HG02970 (cell line): Measurements from ENCODE around the gene FBLN7.

Experiments
- ATAC-seq: cut with Tn5 transposase; IDR thresholded peaks from one replicate; pipeline ENCODE4 v1.9.1; 2021; ENCODE audit warnings: mild to moderate bottlenecking, moderate library complexity, moderate number of reproducible peaks; ENCODE audit not compliant: unreplicated experiment, low FRiP score

FBLN7 gene

DNA sequence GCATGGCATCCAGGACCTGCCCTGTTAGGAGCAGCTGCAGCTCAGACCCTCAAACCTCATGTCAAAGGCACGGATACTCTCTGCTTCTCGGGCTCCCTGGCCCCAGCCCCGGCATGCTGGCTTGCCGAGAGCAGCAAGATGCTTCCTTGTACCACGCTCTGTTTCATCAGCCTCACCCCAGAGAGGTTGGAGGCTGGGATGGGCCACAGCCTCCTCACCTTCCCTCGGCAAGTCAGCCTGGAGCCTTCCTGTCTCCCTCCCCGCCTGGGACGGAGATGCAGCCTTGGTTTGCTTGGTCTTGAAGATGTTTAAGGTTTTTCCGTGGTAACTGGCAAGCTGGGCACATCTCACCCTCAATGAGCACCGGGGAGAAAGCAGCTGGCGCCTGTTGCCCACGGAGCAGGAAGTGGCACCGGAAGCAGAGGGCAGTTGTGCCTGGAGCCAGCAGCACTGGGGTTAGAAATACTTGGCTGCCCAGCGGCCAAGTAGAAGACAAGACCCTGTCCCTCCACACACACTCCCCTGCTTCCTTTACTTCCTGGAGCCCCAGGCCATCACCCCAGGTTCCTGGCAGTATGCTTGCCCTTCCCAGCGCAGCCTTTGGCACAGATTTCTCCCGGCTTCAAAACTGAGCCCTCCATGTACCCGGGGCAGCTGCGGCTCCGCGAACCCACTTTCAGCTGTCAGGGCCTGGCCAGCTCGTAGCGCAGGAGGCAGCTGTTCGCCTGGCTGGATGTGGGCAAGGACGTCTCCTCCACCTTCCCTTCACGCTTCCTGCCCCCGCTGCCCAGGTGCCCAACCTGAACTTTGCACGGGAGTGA is 17.4 kb downstream of the FBLN7 start:
- no peak for ATAC-seq

DNA sequence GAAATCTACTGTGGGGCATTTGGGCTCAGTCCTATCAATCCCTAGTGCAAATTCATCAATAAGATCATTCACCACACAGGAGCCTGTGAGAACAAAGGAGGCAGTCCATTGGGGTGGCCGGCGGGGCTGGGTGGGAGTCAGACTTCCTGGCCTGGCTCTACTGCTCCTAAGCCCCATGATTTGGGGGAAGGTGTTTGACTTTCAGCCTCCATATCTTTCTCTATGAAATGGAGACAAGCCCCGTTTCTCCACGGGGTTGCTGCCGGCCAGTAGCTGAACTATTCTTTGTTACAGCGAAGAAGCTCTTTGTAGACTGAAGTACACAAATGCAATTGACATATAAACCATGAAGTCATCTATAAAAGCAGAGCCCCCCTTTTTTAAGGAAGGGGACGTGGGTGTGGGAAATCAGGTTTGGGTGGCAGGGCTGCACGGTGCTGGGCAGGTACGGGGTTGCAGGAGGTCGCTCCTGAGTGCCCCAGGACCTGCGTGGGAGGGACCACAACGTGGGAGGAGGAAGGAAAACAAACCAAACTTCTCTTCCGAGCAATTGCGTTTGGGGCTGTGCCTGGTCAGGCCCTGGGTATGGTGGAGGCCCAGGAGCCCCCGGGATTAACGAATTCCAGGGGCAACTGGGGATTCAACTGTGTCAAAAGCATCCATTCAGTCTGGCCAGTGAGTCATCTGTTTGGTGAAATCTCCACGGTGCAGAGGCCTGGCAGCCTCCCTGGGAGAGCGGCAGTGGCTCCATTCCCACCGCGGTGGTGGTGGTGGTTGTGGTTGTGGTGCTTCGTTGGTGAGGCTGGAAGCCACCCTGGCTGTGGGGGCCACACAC is 18.2 kb downstream of the FBLN7 start:
- no peak for ATAC-seq

DNA sequence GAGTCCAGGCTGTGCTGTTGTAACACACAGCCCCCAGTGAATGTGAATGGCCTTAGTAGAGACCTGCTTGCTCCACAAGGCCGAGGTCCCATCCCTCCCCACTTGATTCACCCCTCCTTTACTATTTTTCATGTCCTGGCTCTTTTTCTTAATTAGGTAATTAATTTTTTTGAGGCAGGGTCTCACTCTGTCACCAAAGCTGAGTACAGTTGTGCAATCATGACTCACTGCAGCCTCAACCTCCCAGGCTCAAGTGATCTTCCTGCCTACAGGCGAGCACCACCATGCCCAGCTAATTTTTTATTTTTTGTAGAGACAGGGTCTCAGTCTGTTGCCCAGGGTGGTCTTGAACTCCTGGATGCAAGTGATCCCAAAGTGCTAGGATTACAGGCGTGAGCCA is 19.3 kb downstream of the FBLN7 start:
- ATAC-seq, result no peak

DNA sequence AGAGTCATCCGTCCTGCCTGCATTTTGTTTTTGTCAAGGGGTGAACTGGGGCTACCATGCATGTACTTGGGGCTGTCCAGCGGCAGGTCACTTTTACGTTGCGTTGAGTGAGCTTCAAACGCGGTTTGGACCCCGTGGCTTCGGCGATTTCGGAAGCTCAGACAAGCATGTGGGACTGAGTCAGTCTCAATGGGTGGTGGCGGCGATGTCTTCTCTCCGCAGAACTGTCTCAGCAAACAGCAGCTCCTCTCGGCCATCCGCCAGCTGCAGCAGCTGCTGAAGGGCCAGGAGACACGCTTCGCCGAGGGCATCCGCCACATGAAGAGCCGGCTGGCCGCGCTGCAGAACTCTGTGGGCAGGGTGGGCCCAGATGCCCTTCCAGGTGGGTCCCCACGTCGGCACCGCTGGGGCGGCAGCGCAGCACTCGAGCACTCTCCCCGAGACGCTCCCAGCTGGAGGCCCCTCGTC is 21.3 kb downstream of the FBLN7 start:
- no peak for ATAC-seq

DNA sequence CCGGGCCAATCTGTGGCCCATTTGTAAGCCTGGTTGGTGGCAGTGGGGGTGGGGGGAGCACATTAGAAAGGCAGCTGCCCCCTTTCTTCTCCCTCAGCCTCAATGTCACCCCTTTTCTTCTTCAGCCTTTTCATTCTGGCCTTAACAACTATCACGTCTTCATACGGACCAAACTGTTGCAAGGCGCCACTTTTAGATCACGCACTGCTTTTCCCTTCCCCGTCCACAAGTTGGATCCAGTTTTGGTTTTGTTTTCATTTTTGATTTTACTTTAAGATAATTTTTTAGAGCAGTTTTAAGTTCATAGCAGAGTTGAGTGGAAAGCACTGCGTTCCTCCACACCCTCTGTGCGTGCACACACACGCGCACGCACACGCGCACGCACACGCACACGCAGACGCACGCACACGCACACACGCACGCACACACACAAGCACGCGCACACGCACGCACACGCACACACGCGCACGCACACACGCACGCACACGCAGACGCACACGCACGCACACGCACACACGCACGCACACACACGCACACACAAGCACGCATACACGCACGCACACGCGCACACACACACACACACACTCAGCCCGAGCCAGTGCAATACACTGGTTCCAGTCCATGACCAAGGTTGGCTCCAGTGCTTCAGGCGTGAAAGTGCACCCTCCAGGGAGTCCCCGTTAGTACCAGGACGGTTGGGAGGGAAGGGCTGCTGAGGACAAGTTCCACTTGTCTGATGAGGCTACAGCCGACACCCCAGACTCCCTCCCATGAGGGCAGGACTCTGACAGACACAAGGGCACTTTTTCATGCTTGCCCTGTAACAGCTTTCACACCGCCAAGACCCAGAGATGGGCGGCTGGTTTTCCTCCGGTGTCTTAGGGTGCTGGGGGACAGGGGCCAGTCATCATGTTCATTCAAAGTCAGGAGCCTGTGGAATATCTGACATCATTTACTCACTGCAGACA is 22.4 kb downstream of the FBLN7 start:
- ATAC-seq, result no peak

DNA sequence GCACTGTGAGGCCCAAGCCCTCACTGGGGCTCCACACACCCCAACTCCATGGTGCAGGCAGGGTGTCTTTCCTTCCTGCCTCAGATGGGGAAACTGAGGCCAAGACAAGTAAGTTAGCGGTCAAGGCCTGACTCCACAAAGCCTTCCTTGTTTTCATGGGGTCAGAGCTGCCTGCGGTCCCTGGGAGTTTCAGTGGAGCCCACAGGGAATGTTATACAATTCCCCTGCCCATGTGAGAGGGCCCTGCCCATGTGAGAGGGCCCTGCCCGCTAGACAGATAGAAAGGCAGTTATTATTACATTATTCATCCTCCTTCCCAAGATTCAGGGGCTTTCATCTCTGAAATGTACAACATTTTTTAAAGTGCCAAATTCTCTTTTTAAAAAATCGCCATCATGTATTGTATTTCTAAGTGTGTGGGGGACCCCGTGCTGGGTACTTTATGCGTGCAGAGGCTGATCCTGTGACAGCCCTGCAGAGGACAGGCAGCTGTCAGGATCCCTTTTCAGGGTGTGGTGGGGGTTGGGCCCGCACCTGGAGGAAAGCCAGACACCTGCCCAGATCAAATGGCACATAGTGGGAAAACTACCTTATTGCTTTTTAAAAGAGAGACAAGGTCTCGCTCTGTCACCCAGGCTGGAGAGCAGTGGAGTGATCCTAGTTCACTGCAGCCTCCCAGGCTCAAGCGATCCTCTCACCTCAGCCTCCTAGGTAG is 23.4 kb downstream of the FBLN7 start:
- ATAC-seq, result no peak

DNA sequence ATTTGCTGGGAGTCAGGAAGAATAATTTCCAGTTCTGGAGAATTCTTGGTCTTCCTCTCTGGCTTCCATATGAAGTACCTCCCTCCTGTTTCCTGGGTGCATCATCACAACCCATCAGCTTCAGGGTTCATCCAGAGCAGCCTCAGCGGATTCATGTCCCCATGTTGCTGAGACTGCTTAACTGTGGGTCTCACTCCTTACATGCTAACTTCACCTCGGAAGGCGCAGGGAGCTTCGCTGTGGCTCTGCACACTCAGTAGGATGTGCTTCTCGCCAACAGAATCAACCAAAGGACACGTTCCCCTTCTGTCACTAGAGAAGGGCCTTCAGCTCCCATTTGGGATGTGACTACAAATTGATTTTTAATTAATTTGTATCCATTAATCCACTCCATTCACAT is 24.2 kb downstream of the FBLN7 start:
- no peak for ATAC-seq

DNA sequence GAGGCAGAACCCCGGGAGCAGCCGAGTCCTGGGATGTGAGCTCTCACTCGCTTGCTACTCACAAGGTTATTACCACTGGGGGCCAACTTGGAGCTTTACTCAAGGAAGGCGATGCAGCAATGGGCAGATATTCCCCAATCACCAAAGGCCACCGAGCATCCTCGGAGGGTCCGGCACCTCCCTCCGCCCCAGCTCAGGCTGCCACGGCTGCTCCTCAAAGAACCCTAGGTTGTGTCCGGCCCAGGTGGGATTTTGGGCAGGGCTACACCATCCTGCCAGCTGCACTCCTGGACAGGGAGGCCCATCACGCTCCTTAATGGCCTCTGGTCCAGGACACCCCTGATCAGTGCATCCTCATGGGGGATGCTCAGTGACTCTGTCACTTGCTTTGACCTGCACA is 24.8 kb downstream of the FBLN7 start:
- no peak for ATAC-seq

DNA sequence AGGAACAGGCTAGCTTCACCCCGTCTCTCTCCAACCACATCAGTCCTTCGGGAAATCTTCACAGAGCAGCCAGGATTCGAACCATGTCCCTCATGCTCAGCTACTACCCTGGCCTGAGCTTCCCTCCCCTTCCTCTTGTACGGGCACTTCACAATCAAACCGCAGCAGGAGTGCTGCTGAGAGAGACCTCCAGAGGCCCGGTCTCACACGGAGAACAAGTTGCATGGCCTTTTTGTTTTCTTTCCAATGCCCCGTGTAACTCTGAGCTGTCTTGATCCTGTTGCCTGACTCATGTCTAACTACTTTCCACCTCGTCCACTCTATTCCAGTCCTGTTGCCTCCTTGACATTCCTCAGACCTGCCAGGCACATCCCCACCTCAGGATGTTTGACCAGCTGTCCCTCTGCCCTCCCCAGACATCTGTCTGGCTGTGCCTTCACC is 25.4 kb downstream of the FBLN7 start:
- no peak for ATAC-seq

DNA sequence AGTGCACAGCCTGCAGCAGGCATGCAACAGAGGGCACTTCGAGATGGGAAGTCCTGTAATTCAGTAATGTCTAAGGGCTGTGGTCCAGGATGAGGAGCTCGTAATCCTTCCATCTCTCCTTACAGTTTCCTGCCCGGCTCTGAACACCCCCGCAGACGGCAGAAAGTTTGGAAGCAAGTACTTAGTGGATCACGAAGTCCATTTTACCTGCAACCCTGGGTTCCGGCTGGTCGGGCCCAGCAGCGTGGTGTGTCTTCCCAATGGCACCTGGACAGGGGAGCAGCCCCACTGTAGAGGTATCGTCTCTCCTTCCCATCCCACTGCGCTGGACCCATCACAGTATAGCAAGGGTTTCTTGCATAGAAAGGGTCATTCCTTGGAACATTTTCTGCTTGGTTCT is 26.7 kb downstream of the FBLN7 start:
- no peak for ATAC-seq

DNA sequence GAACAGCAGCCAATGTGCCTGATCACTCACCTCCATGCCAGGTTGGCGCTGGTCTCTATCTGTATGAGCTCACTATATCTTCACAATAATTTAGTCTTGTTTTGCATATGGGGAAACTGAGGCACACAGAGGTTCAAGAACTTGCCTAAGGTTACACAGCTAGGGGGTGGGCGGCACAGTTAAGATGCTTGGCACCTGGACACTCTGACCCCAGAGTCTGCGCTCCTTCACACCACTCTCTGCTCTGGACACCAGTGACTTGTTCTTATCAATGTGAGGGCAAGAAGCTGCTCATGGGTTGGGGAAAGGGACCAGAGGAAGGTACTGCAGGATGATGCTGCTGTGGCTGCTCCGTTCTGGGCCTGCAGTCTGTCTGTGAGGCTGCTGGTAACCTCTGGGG is 27.1 kb downstream of the FBLN7 start:
- ATAC-seq, result no peak

DNA sequence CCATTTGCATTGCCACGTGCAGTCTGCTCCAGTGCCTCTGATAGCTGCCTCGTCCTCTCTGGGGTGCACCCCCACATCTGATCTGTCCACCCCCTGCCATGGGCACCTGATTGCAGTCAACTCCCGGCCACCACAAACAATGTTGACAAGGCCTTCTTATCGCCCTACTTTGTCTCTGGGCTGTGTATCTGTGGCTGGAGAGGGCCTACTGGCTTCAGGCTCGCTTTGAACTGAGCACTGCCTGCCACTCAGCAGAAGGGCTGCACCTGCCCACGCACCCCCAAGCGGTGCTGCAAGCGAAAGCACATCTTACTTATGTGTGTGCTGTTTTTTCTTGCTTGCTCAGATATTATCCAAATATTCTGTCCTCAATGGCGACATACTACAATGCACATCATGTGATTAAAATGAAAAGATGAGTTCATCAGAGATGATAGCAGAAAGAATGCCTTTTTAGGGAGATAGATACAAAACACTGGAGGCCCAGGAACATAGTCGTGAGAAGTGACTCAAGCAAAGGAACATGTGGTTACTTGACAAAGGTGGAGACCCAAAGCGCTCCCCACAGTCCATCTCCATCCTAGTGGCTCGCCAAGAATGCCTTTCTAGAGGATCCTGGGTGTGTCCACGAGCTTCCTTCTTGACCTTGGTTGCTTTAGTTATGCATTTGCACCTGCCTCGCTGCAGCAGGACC is 28.8 kb downstream of the FBLN7 start:
- no peak for ATAC-seq

DNA sequence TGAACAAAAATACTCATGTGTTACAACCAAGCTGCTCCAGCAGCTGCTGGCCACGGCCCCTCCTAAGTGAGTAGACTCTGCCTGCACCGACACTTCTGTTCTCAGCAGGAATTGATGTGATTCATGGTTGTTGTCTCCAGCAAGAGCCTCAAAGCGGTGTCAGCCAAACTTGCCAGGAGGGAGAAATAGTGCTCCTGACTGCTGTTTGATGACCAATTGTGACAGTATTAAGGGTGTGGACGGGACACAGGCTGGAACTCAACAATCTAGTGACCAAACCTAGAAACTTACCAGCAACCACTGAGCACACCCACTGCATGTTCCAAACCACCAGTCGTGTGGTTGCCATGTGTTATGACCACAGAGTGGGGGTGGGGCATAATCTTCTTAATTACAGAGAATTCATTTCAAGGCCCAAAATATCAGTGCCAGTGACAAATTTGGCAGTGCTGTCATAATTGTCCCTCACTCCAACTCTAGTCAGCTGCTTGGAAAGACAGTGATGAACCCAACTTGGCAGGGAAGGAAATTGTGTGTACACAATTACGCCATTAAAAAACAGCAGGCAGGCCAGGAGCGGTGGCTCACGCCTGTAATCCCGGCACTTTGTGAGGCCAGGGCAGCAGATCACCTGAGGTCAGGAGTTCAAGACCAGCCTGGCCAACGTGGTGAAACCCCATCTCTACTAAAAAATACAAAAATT is 30.4 kb downstream of the FBLN7 start:
- ATAC-seq, result no peak

DNA sequence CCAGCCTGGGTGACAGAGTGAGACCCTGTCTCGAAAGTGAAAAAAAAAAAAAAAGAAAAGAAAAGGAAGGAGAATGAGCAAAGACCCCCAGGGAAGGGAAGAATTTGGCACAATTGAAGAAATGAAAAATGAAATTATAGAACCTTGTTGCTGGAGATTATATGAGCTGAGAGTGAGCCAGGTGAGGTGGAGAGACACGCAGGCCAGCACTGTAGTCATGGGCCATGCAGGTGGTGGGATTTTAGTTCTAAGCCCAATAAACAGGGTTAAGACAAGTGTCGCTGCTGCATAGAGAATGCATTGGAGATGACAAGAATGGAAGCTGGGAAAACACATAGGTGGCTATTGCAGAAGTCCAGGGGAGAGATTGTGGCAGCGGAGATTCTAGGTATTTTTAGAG is 32.3 kb downstream of the FBLN7 start:
- no peak for ATAC-seq

DNA sequence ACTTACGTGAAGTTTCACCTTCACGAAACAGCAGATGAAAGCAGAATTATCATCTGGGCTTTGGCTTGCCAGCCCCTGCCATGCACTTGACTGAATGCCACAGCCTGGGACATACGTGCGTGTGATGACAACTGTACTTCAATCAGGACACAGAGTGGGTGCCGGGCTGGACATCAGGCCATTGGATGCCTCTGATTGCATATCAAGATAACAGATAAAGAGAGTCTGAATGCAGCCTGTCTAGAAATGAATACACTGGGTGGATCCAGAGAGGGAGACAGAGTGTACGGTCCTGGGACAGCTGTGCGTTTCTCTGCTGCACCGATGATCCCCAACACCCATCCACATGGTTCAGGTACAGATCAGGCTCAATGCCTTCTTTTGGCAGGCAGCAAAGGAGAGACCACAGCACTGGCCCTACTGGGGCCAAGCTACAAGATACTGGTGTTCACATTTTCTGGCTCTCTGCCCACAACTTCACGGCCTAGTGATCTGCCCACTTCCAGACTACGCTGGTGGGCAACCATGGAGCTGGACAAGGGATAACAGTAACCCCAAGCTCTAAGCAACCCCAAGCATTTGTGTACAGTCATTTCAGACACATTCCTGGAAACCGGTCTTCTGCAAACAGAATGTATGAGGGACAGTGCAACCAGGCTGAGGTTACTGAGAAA is 35.6 kb downstream of the FBLN7 start:
- no peak for ATAC-seq

DNA sequence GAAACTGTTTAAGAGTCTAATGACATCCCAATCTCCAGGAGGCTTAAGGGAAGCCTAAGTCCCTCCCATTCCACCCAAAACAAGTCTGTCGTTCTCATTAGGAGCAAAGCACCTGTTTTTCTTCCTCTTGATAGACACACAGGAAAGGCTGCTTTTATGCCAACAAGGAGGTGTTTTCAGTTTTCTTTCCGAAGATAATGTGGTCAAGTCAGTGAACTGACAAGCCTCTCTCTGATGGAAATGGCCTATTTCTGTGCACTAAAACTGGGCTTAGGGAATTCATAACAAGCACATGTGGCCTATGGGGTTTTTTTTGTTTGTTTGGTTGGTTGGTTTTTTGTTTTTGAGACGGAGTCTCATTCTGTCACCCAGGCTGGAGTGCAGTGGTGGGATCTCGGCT is 36.2 kb downstream of the FBLN7 start:
- no peak for ATAC-seq

DNA sequence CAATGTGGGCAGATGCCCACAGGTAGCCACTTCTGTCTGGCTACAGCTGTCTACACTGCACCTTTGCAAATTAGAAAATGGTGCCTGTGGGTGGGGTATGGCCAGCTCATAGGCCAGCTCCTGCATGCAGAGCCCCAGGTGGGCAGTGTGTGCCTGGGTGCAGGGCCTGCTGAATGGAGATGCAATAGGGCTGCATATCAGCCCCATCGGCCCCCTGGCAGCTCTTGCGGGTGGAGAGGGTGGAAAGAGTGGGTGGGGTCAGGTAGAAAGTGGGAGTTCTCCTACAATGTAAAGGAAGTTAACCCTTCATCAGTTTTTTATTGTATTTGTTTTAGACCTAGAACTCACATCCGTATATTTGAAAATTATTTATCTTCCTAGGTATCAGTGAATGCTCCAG is 37.1 kb downstream of the FBLN7 start:
- ATAC-seq, result no peak

DNA sequence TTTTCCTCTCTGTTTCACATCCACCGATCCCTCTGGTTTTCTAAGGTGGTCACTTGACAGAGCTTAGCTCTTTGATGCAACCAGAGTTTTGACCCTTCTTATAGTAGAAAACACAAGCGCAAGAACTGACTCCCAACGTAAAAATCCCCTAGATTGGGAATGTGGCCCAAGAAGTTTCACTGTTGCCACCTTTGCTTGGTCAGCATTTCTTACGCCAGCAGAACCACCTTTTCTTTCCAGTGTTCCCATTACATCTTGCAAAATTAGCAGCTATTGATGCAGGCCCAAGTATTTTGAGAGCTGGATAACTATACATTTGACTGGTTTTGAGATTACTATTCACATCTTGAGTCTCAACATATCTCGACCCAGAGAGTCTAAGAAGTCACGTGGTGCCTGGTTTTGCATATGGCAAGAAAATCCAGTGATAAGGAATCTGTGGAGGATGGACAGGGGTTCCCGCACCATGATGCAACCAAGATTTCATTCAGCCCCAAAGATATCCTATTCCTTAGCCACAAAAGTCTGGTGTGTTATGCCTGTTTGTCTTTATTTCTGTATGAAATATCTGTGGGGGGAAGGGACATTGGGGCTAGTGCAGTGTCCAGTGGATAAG is 37.9 kb downstream of the FBLN7 start:
- ATAC-seq, result no peak
